OCI-LY7 (cell line): ENCODE measurements around the gene TMEM109. TPM values are rescaled to one million over a fixed set of nuclear protein-coding genes. Genes with fewer than 3 reads are reported as not detected.

Experiments used
- BruUV-seq: library from RNA; stranded (reverse); fragments of 400-500 nt; replicated peaks from 2 replicates; lab custom pipeline; 2021; lab: Mats Ljungman, UMichigan
- CTCF ChIA-PET: fragments of 300-600 bp; sonication (Branson Sonifier 250); formaldehyde crosslinking; loops from one replicate; lab custom pipeline; 2022; ENCODE audit warnings: antibody characterized with exemption; ENCODE audit not compliant: unreplicated experiment; lab: Charles Lee
- POLR2A ChIA-PET: fragments of 300-600 bp; sonication (Branson Sonifier 250); formaldehyde crosslinking; loops from one replicate; lab custom pipeline; 2022; ENCODE audit warnings: antibody characterized with exemption; lab: Charles Lee
- DNase-seq: peaks from one replicate; pipeline ENCODE4 v3.0.0-alpha.2; 2015; ENCODE audit warnings: low spot score
- H2AFZ ChIP-seq: fragments of 200-600 bp; sonication (generic), shearing (Covaris generic); 2 replicates; pipeline ENCODE4 v1.6.1; 2014; ENCODE audit warnings: mild to moderate bottlenecking, antibody characterized with exemption, low read length, moderate library complexity
- H3K27ac ChIP-seq: fragments of 200-600 bp; sonication (generic); 2 replicates; pipeline ENCODE4 v1.5.1; 2014; ENCODE audit warnings: mixed run types, low read depth, mild to moderate bottlenecking, moderate library complexity, low read length, inconsistent platforms; ENCODE audit not compliant: poor library complexity, severe bottlenecking
- H3K36me3 ChIP-seq: fragments of 200-600 bp; sonication (generic); 2 replicates; pipeline ENCODE4 v1.6.1; 2014; ENCODE audit warnings: mild to moderate bottlenecking, antibody characterized with exemption, low read length, moderate library complexity, mixed read lengths; ENCODE audit not compliant: insufficient read depth
- H3K4me1 ChIP-seq: fragments of 200-600 bp; sonication (generic); 2 replicates; pipeline ENCODE4 v1.5.1; 2014; ENCODE audit warnings: mild to moderate bottlenecking, low read length; ENCODE audit not compliant: insufficient read depth, poor library complexity, severe bottlenecking
- H3K4me2 ChIP-seq: fragments of 200-600 bp; sonication (generic); 2 replicates; pipeline ENCODE4 v1.6.1; 2014; ENCODE audit warnings: mild to moderate bottlenecking, low read length
- H3K4me3 ChIP-seq: fragments of 200-600 bp; sonication (generic); 2 replicates; pipeline ENCODE4 v1.5.1; 2014; ENCODE audit warnings: mild to moderate bottlenecking, low read depth, low read length; ENCODE audit not compliant: poor library complexity, severe bottlenecking
- H3K79me2 ChIP-seq: fragments of 200-600 bp; sonication (generic); 2 replicates; pipeline ENCODE4 v1.6.1; 2016; ENCODE audit warnings: low read depth, mild to moderate bottlenecking, low read length, moderate library complexity, mixed read lengths; ENCODE audit not compliant: insufficient read depth
- H3K9me2 ChIP-seq: fragments of 200-600 bp; sonication (generic); 2 replicates; pipeline ENCODE4 v1.6.1; 2016; ENCODE audit warnings: mild to moderate bottlenecking, low read length, mixed read lengths; ENCODE audit not compliant: insufficient read depth
- H3K9me3 ChIP-seq: fragments of 200-600 bp; sonication (generic); 2 replicates; pipeline ENCODE4 v1.6.1; 2014; ENCODE audit warnings: mild to moderate bottlenecking, mixed run types, low read length, mixed read lengths
- H4K20me1 ChIP-seq: fragments of 200-600 bp; sonication (generic); 2 replicates; pipeline ENCODE4 v1.6.1; 2014; ENCODE audit warnings: mild to moderate bottlenecking, antibody characterized with exemption, low read length, moderate library complexity, mixed read lengths; ENCODE audit not compliant: insufficient read depth
- CTCF ChIP-seq: fragments of 200-600 bp; sonication (generic); conservative IDR thresholded peaks from 2 replicates; pipeline ENCODE4 v1.5.1; 2014; ENCODE audit warnings: mild to moderate bottlenecking, antibody characterized with exemption, low read length, moderate library complexity, mixed read lengths
- EZH2phosphoT487 ChIP-seq: fragments of 200-600 bp; sonication (generic); IDR thresholded peaks from 2 replicates; pipeline ENCODE4 v1.6.1; 2018; ENCODE audit warnings: low read depth, borderline replicate concordance, mild to moderate bottlenecking, mixed run types, antibody characterized with exemption, low read length, moderate library complexity, mixed read lengths
- intact Hi-C: fragments of 100-400 bp; cut with micrococcal nuclease; formaldehyde crosslinking; loops from one replicate; pipeline ENCODE4 v1.10.0; 2022; ENCODE audit not compliant: unreplicated experiment
- total RNA-seq, 2 experiments: library from RNA; depleted of rRNA in 1 of 2; stranded (reverse); fragments of >200 nt in 1 of 2; shearing (Covaris generic) in 1 of 2; gene quantifications; 2 replicates each; pipeline ENCODE4 v1.2.3, GENCODE V29; 2014 to 2022

The TMEM109 gene
- total RNA-seq, 2 experiments from 2014 or later, result 57.0 to 67.8 TPM

- H4K20me1 ChIP-seq, result no peaks in the 10 kb centered on the region
- H2AFZ ChIP-seq, result no peak overlapping the region
- no peaks in the 10 kb centered on the region for H3K9me2 ChIP-seq
- intact Hi-C loops, result no loop called here
- DNase-seq, result no peak
- TF ChIP-seq CTCF (no peak), EZH2phosphoT487 (no peak)
- H3K27ac ChIP-seq, result no peak overlapping the region
- H3K79me2 ChIP-seq, result no peaks in the 10 kb centered on the region
- peaks cover 28% of the 10 kb centered on the region for H3K36me3 ChIP-seq
- BruUV-seq, result no TSS peak
- no peak overlapping the region for H3K4me3 ChIP-seq
- no peaks in the 10 kb centered on the region for H3K9me3 ChIP-seq
- H3K4me2 ChIP-seq, result no peak overlapping the region
- POLR2A ChIA-PET, result interaction anchor here (0.8 to 2.3 kb wide), 2 partner anchors 10 to 12 kb away, joined by 3 to 7 read pairs; no protein-coding TSS in a partner anchor
- no peaks in the 10 kb centered on the region for H3K4me1 ChIP-seq
- CTCF ChIA-PET, result no interaction called here
Measured at GRCh38 chr11:60875366-60876167, 38.4 kb upstream of the TMEM109 start.

- no peak for DNase-seq
- no peaks in the 10 kb centered on the region for H3K79me2 ChIP-seq
- ChIA-PET CTCF (no interaction called here), POLR2A (interaction anchor here (0.8 to 2.3 kb wide), 2 partner anchors 10 to 12 kb away, joined by 3 to 7 read pairs; no protein-coding TSS in a partner anchor)
- no peak overlapping the region for H3K4me2 ChIP-seq
- no peaks in the 10 kb centered on the region for H4K20me1 ChIP-seq
- no peak overlapping the region for H3K27ac ChIP-seq
- no peaks in the 10 kb centered on the region for H3K4me1 ChIP-seq
- no TSS peak for BruUV-seq
- H3K9me2 ChIP-seq, result no peaks in the 10 kb centered on the region
- peaks cover 33% of the 10 kb centered on the region for H3K36me3 ChIP-seq
- H2AFZ ChIP-seq, result no peak overlapping the region
- intact Hi-C loops, result no loop called here
- H3K9me3 ChIP-seq, result no peaks in the 10 kb centered on the region
- TF ChIP-seq EZH2phosphoT487 (no peak), CTCF (no peak)
- H3K4me3 ChIP-seq, result no peak overlapping the region
Measured at GRCh38 chr11:60876168-60876485, 37.8 kb upstream of the TMEM109 start.
